Activated T-cell treated with anti-CD3 and anti-CD28 coated beads, Interleukin-2, amount 50 U/mL, for 4 hours (primary cell): ENCODE measurements around the gene CPA2. TPM values are rescaled to one million over a fixed set of nuclear protein-coding genes. Genes with fewer than 3 reads are reported as not detected.
"Not testable (repeated sequence)": the region's sequence is repeated elsewhere in the genome, so short reads cannot be mapped to it uniquely, and the experiment has no call there.

Experiments
- ATAC-seq, 2 donors: fragments of 200-7000 bp; cut with Tn5 transposase; one replicate each; pipeline ENCODE4 v1.10.0; 2021
- DNase-seq: peaks from one replicate; pipeline ENCODE4 v3.0.0-alpha.2; 2020
- H3K27me3 Mint-ChIP-seq: one replicate; pipeline ENCODE4 v1.8.0; 2021; ENCODE audit warnings: low read depth, mixed read lengths
- H3K36me3 Mint-ChIP-seq: one replicate; pipeline ENCODE4 v1.8.0; 2022; ENCODE audit warnings: mixed read lengths; ENCODE audit not compliant: insufficient read depth
- H3K4me1 Mint-ChIP-seq: one replicate; pipeline ENCODE4 v1.8.0; 2021; ENCODE audit warnings: low read depth, mixed read lengths
- H3K4me3 Mint-ChIP-seq: one replicate; pipeline ENCODE4 v1.8.0; 2021; ENCODE audit warnings: mild to moderate bottlenecking, moderate library complexity, mixed read lengths
- H3K9me3 Mint-ChIP-seq: one replicate; pipeline ENCODE4 v1.8.0; 2021; ENCODE audit warnings: mixed read lengths
- total RNA-seq, 3 donors: library from RNA; stranded (reverse); gene quantifications; one replicate each; pipeline ENCODE4 v1.2.1, GENCODE V29; 2021

Gene CPA2
- total RNA-seq = 1 to 10 TPM in 1 of 3 donors, under 1 TPM in 2; 0.55 to 1.5 (median 0.87) TPM

GRCh38 chr7:130266258-130266960 is at the start of gene CPA2:
CPA2 (plus strand) TSS chr7:130266863; CDS start chr7:130266882, 19 bp downstream.
- DNase-seq (no peak), ATAC-seq (no peak)
- Mint-ChIP-seq H3K9me3 (no peaks in the 10 kb centered on the region), H3K27me3 (peaks cover 2% of the 10 kb centered on the region), H3K4me1 (no peaks in the 10 kb centered on the region), H3K36me3 (no peaks in the 10 kb centered on the region), H3K4me3 (no peak within 1 kb of the TSS)

- DNase-seq (no peak), ATAC-seq (no peak)
- H3K36me3 Mint-ChIP-seq = no peaks in the 10 kb centered on the region
- no peaks in the 10 kb centered on the region for H3K9me3 Mint-ChIP-seq
- H3K27me3 Mint-ChIP-seq = peaks cover 5% of the 10 kb centered on the region
- H3K4me3 Mint-ChIP-seq = no peak overlapping the region
- no peaks in the 10 kb centered on the region for H3K4me1 Mint-ChIP-seq
Observed at GRCh38 chr7:130218806-130219620, 47.6 kb upstream of the CPA2 start.

DNA sequence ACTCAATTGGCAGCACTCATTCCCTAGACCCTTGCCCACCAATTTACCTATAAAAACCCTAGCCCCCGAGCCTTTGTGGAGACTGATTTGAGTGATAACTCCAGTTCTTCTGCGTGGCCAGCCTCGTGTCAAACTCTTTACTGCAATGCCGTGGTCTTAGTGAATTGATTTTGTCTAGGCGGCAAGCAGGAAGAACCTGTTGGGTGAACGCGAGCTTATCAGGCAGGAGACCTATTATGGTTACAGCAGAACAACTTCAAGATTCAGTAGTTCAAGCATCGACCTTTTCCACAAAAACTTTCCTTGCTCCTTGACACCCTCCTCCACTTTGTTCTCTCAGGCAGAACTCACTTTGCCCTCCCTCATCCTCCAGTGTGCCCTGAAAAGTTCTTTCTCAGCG is 46.8 kb upstream of the CPA2 start:
- H3K4me3 Mint-ChIP-seq = no peak overlapping the region
- H3K9me3 Mint-ChIP-seq = no peaks in the 10 kb centered on the region
- ATAC-seq (no peak), DNase-seq (no peak)
- no peaks in the 10 kb centered on the region for H3K36me3 Mint-ChIP-seq
- H3K4me1 Mint-ChIP-seq = no peaks in the 10 kb centered on the region
- no peaks in the 10 kb centered on the region for H3K27me3 Mint-ChIP-seq

- Mint-ChIP-seq H3K4me3 (no peak overlapping the region), H3K9me3 (no peaks in the 10 kb centered on the region)
Observed at GRCh38 chr7:130221746-130222145, 44.9 kb upstream of the CPA2 start.

DNA sequence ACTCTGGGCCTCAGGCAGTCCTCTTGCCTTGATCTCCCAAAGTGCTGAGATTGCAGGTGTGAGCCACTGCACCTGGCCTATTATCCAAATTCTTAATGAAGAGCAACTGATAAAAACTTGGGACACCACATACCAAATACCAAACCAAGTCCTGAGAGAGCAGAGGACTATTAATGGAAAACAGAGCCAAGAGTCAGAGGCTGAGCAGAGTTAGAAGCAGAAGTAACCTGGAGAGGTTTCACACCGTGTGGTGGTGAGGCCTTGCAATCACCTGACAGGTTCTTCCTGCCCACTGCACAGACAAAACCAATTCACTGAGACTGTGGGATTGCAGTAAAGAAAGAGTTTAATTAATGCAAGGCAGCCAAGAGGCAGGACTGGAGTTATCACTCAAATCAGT is 43.0 kb upstream of the CPA2 start:
- ATAC-seq (no peak), DNase-seq (no peak)
- no peaks in the 10 kb centered on the region for H3K4me1 Mint-ChIP-seq
- H3K4me3 Mint-ChIP-seq = no peak overlapping the region
- no peaks in the 10 kb centered on the region for H3K36me3 Mint-ChIP-seq
- H3K27me3 Mint-ChIP-seq = no peaks in the 10 kb centered on the region
- no peaks in the 10 kb centered on the region for H3K9me3 Mint-ChIP-seq

More at GRCh38 chr7:130221746-130222145, 44.9 kb upstream of the CPA2 start:
- Mint-ChIP-seq H3K36me3 (no peaks in the 10 kb centered on the region), H3K27me3 (no peaks in the 10 kb centered on the region), H3K4me1 (no peaks in the 10 kb centered on the region)
- ATAC-seq (no peak), DNase-seq (no peak)

GRCh38 chr7:130224210-130224609 is 42.5 kb upstream of the CPA2 start:
- ATAC-seq (no peak), DNase-seq (no peak)
- H3K9me3 Mint-ChIP-seq = no peaks in the 10 kb centered on the region
- H3K4me3 Mint-ChIP-seq = no peak overlapping the region
- H3K36me3 Mint-ChIP-seq = no peaks in the 10 kb centered on the region
- H3K27me3 Mint-ChIP-seq = no peaks in the 10 kb centered on the region
- H3K4me1 Mint-ChIP-seq = no peaks in the 10 kb centered on the region

- H3K9me3 Mint-ChIP-seq, H3K4me3 Mint-ChIP-seq, H3K36me3 Mint-ChIP-seq, DNase-seq, H3K4me1 Mint-ChIP-seq, ATAC-seq, H3K27me3 Mint-ChIP-seq: not testable (repeated sequence)
Observed at GRCh38 chr7:130224923-130225322, 41.7 kb upstream of the CPA2 start.

GRCh38 chr7:130226333-130226732 is 40.3 kb upstream of the CPA2 start:
- Mint-ChIP-seq H3K4me3 (no peak overlapping the region), H3K4me1 (no peaks in the 10 kb centered on the region), H3K27me3 (no peaks in the 10 kb centered on the region), H3K9me3 (no peaks in the 10 kb centered on the region), H3K36me3 (no peaks in the 10 kb centered on the region)
- ATAC-seq (no peak), DNase-seq (no peak)

DNA sequence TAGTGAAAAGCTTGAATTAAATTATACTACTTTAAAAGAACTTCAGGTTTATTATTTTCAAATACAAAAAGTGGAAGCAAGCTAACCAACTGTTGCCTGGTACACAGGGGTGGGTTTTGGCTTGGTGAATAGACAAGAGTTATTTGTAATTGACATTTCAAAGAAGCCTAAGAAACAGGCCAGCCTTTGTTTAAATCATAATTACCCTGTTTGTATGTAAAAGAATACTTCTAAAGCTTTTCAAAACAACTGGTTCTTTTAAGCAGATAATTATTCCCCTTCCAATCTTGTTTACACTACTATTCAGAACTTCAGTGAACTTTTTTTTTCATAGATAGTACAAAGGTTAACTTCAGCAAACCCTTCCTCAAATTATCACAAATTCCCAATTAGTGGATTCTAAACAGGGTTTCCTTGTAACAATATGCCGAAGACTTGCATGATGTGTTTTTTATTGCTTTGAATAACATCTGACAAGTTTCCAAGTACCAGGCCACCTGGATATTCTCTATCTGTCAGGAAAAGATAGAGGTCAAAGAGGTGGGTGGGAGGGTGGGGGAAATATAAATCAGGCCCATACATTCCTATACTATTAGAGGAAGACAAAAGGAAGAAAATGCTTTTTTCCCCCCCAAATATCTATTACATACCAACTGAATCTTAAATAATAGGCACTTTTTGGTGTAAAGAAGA is 38.6 kb upstream of the CPA2 start:
- Mint-ChIP-seq H3K27me3 (peaks cover 2% of the 10 kb centered on the region), H3K36me3 (no peaks in the 10 kb centered on the region), H3K4me3 (no peak overlapping the region), H3K9me3 (no peaks in the 10 kb centered on the region), H3K4me1 (no peaks in the 10 kb centered on the region)
- no peak for ATAC-seq
- DNase-seq = no peak

- Mint-ChIP-seq H3K27me3 (peaks cover 2% of the 10 kb centered on the region), H3K9me3 (no peaks in the 10 kb centered on the region), H3K4me3 (no peak overlapping the region), H3K36me3 (no peaks in the 10 kb centered on the region), H3K4me1 (no peaks in the 10 kb centered on the region)
- ATAC-seq = no peak
- DNase-seq = no peak
Observed at GRCh38 chr7:130228840-130229502, 37.7 kb upstream of the CPA2 start.

DNA sequence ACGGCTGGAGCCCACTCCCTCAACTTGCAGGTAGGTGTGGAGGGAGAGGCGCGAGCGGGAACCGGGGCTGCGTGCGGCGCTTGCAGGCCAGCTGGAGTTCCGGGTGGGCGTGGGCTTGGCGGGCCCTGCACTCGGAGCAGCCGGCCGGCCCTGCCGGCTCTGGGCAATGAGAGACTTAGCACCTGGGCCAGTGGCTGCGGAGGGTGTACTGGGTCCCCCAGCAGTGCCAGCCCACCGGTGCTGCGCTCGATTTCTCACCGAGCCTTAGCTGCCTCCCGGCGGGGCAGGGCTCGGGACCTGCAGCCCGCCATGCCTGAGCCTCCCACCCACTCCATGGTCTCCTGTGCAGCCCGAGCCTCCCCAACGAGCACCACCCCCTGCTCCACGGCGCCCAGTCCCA is 36.7 kb upstream of the CPA2 start:
- H3K27me3 Mint-ChIP-seq, H3K9me3 Mint-ChIP-seq, DNase-seq, ATAC-seq, H3K36me3 Mint-ChIP-seq, H3K4me3 Mint-ChIP-seq, H3K4me1 Mint-ChIP-seq: not testable (repeated sequence)

DNA sequence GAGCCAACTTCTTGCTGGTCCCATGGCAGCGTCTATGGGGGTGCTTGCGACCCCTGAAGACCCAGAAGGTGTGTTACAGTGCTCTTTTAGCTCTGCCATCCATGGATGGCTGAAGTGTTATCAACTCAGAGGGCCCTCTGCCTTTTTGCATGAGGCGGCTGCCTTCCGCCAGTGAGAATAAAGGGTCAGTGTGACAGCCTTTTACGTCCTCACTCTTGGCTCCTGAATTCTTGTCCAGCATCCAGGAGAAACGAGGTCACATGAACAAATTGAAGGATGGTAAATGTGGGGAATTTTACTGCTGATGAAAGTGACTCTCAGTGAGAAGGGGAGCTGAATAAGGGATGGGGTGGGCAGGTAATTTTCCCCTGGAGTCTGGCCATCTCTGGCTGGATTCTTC is 34.9 kb upstream of the CPA2 start:
- no peaks in the 10 kb centered on the region for H3K36me3 Mint-ChIP-seq
- no peaks in the 10 kb centered on the region for H3K4me1 Mint-ChIP-seq
- no peak overlapping the region for H3K4me3 Mint-ChIP-seq
- H3K9me3 Mint-ChIP-seq = no peaks in the 10 kb centered on the region
- ATAC-seq (no peak), DNase-seq (no peak)
- H3K27me3 Mint-ChIP-seq = peaks cover 10% of the 10 kb centered on the region

DNA sequence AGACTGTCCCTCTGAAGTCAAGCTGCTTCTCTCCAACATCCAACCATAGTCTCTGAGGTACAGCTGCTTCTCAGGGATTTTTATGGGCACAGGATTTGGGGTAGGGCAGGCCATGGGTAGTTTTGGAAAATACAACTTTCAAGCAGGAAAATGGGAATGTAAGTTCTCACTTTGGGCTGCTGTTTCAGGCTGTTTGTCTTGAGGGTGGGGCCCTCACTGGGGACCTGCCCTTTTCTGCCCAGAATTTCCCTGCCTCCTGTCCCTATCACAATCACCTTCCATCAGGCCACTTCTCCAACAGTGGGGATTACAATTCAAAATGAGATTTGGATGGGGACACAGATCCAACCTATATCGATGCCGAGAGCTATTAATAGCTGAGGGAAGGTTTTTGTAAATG is 34.5 kb upstream of the CPA2 start:
- no peak for ATAC-seq
- Mint-ChIP-seq H3K9me3 (no peaks in the 10 kb centered on the region), H3K27me3 (peaks cover 10% of the 10 kb centered on the region), H3K36me3 (no peaks in the 10 kb centered on the region), H3K4me1 (no peaks in the 10 kb centered on the region), H3K4me3 (no peak overlapping the region)
- no peak for DNase-seq

DNA sequence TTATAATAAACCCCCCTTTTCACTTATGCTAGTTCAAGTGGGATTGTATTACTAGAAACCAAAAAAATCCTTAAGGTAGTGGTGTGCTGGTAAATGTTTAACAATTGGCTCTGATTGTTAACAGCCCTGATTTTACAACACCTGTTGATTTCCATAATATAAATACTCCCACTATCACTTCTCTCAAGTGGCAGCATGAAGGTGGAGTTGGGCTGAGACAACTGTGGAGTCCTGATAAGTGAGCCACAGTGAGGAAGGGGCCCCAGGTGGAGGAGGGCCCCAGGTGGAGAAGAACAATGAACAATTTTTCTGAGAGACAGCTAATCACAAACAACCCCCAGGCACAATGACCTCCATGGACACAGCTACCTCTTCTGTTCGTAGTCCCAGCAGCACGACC is 32.6 kb upstream of the CPA2 start:
- no peak for DNase-seq
- Mint-ChIP-seq H3K4me1 (no peaks in the 10 kb centered on the region), H3K4me3 (no peak overlapping the region), H3K36me3 (no peaks in the 10 kb centered on the region), H3K9me3 (no peaks in the 10 kb centered on the region), H3K27me3 (peaks cover 10% of the 10 kb centered on the region)
- no peak for ATAC-seq
